ENCODE measurements around the gene AUP1. TPM values are rescaled to one million over a fixed set of nuclear protein-coding genes. Genes with fewer than 3 reads are reported as not detected.

Gene AUP1
- polyA plus RNA-seq, 2 of the 4 experiments (the other 2 are of a cell fraction): 129 to 164 TPM

- FAIRE-seq (no peak), ATAC-seq (no peak), DNase-seq (ENCODE audit: low read depth in 1 of 2, low spot score in 1 of 2) (no peak)
- POLR2A ChIA-PET: no interaction called here
- H3K4me3 ChIP-seq: no peak overlapping the region
- no peak overlapping the region for H3K27ac ChIP-seq
- TF ChIP-seq ESRRA (IDR thresholded peaks at IDR 0.05; ENCODE audit: borderline replicate concordance, low read length) (no peak), CEBPB (IDR thresholded peaks at IDR 0.05) (no peak), FOSL2 (IDR thresholded peaks at IDR 0.05) (no peak), FOSL2 (CRISPR knock-in tag; IDR thresholded peaks at IDR 0.05) (no peak)
- TF ChIP-seq, protein P1, sequence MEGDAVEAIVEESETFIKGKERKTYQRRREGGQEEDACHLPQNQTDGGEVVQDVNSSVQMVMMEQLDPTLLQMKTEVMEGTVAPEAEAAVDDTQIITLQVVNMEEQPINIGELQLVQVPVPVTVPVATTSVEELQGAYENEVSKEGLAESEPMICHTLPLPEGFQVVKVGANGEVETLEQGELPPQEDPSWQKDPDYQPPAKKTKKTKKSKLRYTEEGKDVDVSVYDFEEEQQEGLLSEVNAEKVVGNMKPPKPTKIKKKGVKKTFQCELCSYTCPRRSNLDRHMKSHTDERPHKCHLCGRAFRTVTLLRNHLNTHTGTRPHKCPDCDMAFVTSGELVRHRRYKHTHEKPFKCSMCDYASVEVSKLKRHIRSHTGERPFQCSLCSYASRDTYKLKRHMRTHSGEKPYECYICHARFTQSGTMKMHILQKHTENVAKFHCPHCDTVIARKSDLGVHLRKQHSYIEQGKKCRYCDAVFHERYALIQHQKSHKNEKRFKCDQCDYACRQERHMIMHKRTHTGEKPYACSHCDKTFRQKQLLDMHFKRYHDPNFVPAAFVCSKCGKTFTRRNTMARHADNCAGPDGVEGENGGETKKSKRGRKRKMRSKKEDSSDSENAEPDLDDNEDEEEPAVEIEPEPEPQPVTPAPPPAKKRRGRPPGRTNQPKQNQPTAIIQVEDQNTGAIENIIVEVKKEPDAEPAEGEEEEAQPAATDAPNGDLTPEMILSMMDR (IDR thresholded peaks at IDR 0.05): no peak
- no peak overlapping the region for H3K4me2 ChIP-seq
- no peaks in the 10 kb centered on the region for H3K4me1 ChIP-seq
- no peaks in the 10 kb centered on the region for H3K9me3 ChIP-seq
- CTCF ChIA-PET: interaction anchor here (1.7 to 17.2 kb wide), 3 partner anchors 10 to 19 kb away, joined by 4 to 181 read pairs (median 19); no protein-coding TSS in a partner anchor
These were observed 37.2 kb upstream of the AUP1 start for GRCh38 chr2:74566754-74567085.

DNA sequence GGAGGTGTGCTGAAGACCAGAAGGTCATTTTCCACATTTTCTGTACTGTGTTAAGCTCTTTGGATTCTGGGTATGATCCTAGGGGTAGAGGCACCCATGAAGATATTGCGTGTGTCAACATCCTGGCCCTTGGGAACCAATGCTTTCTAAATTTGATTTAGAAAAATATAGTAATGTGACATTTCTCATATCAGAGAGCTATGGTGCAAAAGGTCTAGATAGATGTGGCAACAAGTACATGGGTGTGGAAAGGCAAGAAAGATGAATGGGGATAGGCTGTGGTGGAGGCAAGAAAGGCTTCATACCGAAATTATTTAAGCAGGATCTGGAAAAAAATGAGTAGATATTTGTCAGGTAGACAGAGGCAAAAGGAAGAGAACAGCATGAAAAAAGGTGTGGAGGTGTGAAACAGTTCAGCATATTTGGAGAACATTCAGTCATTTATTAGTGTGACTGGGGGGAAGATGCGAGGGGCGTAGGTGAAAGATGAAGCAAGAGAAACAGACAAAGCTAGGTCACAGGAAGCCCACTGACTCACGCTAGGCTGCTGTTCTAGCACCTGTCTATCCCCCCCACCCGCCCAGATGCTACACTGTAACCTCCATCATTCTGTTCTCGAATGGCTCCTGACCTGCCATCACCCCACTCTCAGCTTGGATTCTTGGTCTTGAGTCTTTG lies 36.7 kb upstream of the AUP1 start:
- Histone ChIP-seq H3K4me2 (no peak overlapping the region), H3K4me3 (no peak overlapping the region), H3K27ac (no peak overlapping the region), H3K9me3 (no peaks in the 10 kb centered on the region), H3K4me1 (no peaks in the 10 kb centered on the region)
- CTCF ChIA-PET: interaction anchor here (0.8 to 17.2 kb wide), 4 partner anchors 10 to 83 kb away, joined by 3 to 181 read pairs (median 12); partner anchors contain the start of genes CCDC142 and TTC31
- DNase-seq (ENCODE audit: low read depth in 1 of 2, low spot score in 1 of 2) (no peak), ATAC-seq (no peak), FAIRE-seq (no peak)
- 57% methylated on average over 7 of the region's 7 CpGs for WGBS (ENCODE audit: missing lambda C conversion rate)
- POLR2A ChIA-PET: no interaction called here
- TF ChIP-seq SMC3 (IDR thresholded peaks at IDR 0.05) (no peak), PHF8 (IDR thresholded peaks at IDR 0.05; ENCODE audit: borderline replicate concordance, low read depth) (no peak), TFCP2L1 (CRISPR knock-in tag; IDR thresholded peaks at IDR 0.05) (no peak), RCOR1 (IDR thresholded peaks at IDR 0.05; ENCODE audit: low read depth, low read length) (no peak), CHD2 (IDR thresholded peaks at IDR 0.05; ENCODE audit: low read length, partially characterized antibody) (no peak), RARB (CRISPR knock-in tag; IDR thresholded peaks at IDR 0.05) (no peak), SREBF2 (IDR thresholded peaks at IDR 0.05) (no peak)
- TF ChIP-seq, protein P2, sequence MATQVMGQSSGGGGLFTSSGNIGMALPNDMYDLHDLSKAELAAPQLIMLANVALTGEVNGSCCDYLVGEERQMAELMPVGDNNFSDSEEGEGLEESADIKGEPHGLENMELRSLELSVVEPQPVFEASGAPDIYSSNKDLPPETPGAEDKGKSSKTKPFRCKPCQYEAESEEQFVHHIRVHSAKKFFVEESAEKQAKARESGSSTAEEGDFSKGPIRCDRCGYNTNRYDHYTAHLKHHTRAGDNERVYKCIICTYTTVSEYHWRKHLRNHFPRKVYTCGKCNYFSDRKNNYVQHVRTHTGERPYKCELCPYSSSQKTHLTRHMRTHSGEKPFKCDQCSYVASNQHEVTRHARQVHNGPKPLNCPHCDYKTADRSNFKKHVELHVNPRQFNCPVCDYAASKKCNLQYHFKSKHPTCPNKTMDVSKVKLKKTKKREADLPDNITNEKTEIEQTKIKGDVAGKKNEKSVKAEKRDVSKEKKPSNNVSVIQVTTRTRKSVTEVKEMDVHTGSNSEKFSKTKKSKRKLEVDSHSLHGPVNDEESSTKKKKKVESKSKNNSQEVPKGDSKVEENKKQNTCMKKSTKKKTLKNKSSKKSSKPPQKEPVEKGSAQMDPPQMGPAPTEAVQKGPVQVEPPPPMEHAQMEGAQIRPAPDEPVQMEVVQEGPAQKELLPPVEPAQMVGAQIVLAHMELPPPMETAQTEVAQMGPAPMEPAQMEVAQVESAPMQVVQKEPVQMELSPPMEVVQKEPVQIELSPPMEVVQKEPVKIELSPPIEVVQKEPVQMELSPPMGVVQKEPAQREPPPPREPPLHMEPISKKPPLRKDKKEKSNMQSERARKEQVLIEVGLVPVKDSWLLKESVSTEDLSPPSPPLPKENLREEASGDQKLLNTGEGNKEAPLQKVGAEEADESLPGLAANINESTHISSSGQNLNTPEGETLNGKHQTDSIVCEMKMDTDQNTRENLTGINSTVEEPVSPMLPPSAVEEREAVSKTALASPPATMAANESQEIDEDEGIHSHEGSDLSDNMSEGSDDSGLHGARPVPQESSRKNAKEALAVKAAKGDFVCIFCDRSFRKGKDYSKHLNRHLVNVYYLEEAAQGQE (IDR thresholded peaks at IDR 0.05): no peak

GRCh38 chr2:74564222-74564621 lies 34.7 kb upstream of the AUP1 start:
- H3K4me3 ChIP-seq: no peak overlapping the region
- no peak for DNase-seq (ENCODE audit: low read depth in 1 of 2, low spot score in 1 of 2)
- no peak for ATAC-seq
- no peak overlapping the region for H3K27ac ChIP-seq
- 62% methylated on average over 5 of the region's 5 CpGs for WGBS (ENCODE audit: missing lambda C conversion rate)
- POLR2A ChIA-PET: no interaction called here
- H3K9me3 ChIP-seq: no peaks in the 10 kb centered on the region
- no peak for FAIRE-seq
- H3K4me1 ChIP-seq: no peaks in the 10 kb centered on the region
- no peak overlapping the region for H3K4me2 ChIP-seq
- CTCF ChIA-PET: interaction anchor here (1.3 to 17.2 kb wide), 2 partner anchors 11 to 22 kb away, joined by 7 to 181 read pairs; no protein-coding TSS in a partner anchor
- TF ChIP-seq RFX5 (IDR thresholded peaks at IDR 0.05) (no peak), RNF2 (IDR thresholded peaks at IDR 0.05; ENCODE audit: borderline replicate concordance, low read depth) (no peak), CBX8 (IDR thresholded peaks at IDR 0.05) (no peak), HOXB5 (CRISPR knock-in tag; IDR thresholded peaks at IDR 0.05) (no peak), MYC (IDR thresholded peaks at IDR 0.05; ENCODE audit: borderline replicate concordance, low read length) (no peak), HMGXB4 (CRISPR knock-in tag; IDR thresholded peaks at IDR 0.05; ENCODE audit: borderline replicate concordance) (no peak), ZNF302 (CRISPR knock-in tag; IDR thresholded peaks at IDR 0.05) (no peak), SMC3 (IDR thresholded peaks at IDR 0.05) (no peak), ESRRA (IDR thresholded peaks at IDR 0.05; ENCODE audit: borderline replicate concordance, low read length) (no peak), HEYL (CRISPR knock-in tag; IDR thresholded peaks at IDR 0.05) (no peak), ZSCAN20 (CRISPR knock-in tag; IDR thresholded peaks at IDR 0.05) (no peak)
- TF ChIP-seq, protein P3, sequence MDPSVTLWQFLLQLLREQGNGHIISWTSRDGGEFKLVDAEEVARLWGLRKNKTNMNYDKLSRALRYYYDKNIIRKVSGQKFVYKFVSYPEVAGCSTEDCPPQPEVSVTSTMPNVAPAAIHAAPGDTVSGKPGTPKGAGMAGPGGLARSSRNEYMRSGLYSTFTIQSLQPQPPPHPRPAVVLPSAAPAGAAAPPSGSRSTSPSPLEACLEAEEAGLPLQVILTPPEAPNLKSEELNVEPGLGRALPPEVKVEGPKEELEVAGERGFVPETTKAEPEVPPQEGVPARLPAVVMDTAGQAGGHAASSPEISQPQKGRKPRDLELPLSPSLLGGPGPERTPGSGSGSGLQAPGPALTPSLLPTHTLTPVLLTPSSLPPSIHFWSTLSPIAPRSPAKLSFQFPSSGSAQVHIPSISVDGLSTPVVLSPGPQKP (IDR thresholded peaks at IDR 0.05; ENCODE audit: low read depth, low read length): no peak
- TF ChIP-seq, protein P1 (IDR thresholded peaks at IDR 0.05): no peak

All from A549 (cell line).